H1 (cell line): Measurements from ENCODE around the gene ARHGEF10L. TPM values are rescaled to one million over a fixed set of nuclear protein-coding genes. Genes with fewer than 3 reads are reported as not detected.

ENCODE experiments used
- CTCF ChIA-PET: fragments of 300-600 bp; sonication (Branson Sonifier 250); formaldehyde crosslinking; loops from one replicate; lab custom pipeline; 2021; ENCODE audit not compliant: partially characterized antibody; lab: Charles Lee
- POLR2A ChIA-PET: fragments of 300-600 bp; sonication (Branson Sonifier 250); formaldehyde crosslinking; loops from one replicate; lab custom pipeline; 2021; ENCODE audit warnings: inconsistent platforms; ENCODE audit not compliant: partially characterized antibody; lab: Charles Lee
- DNase-seq, 2 experiments: peaks; one replicate each; pipeline versions ENCODE4 v3.0.0 to v3.0.0-alpha.2; 2010 to 2022; ENCODE audit warnings: low spot score in 2 of 2, low read depth in 1 of 2, mixed read lengths in 1 of 2
- FAIRE-seq: peaks from 2 replicates; lab custom pipeline; 2011; peaks lifted over from hg19 to GRCh38; lab: Jason Lieb, UNC
- H2AFZ ChIP-seq: 2 replicates; pipeline ENCODE4 v1.8.1; 2012; ENCODE audit warnings: low read length, inconsistent platforms
- H2AK5ac ChIP-seq: 2 replicates; pipeline ENCODE4 v1.6.1; 2013; ENCODE audit warnings: low read depth, low read length
- H2BK120ac ChIP-seq: replicated peaks from 2 replicates; pipeline ENCODE3; 2013; ENCODE audit warnings: low read depth, low read length, inconsistent platforms
- H2BK12ac ChIP-seq: 2 replicates; pipeline ENCODE4 v1.6.1; 2013; ENCODE audit warnings: low read depth, low read length
- H2BK15ac ChIP-seq: 2 replicates; pipeline ENCODE4 v1.6.1; 2013; ENCODE audit warnings: low read length
- H2BK20ac ChIP-seq: 2 replicates; pipeline ENCODE4 v1.6.1; 2013; ENCODE audit warnings: low read length
- H2BK5ac ChIP-seq: 2 replicates; pipeline ENCODE4 v1.6.1; 2013; ENCODE audit warnings: low read depth, low read length
- H3K14ac ChIP-seq: 2 replicates; pipeline ENCODE4 v1.6.1; 2013; ENCODE audit warnings: inconsistent platforms; ENCODE audit not compliant: insufficient read length
- H3K18ac ChIP-seq: 2 replicates; pipeline ENCODE4 v1.6.1; 2013; ENCODE audit warnings: low read length; ENCODE audit errors: extremely low read depth
- H3K23ac ChIP-seq: 2 replicates; pipeline ENCODE4 v1.6.1; 2013; ENCODE audit warnings: inconsistent platforms; ENCODE audit not compliant: insufficient read length
- H3K23me2 ChIP-seq: 2 replicates; pipeline ENCODE4 v1.6.1; 2013; ENCODE audit warnings: low read depth, low read length
- H3K27ac ChIP-seq: 2 replicates; pipeline ENCODE4 v1.6.1; 2011; ENCODE audit warnings: low read depth, low read length, inconsistent platforms
- H3K27me3 ChIP-seq, 4 experiments: replicated peaks in 1 of 4; 1 replicate in 1 of 4; 2 replicates in 3 of 4; pipeline versions ENCODE4 v1.6.1 to v1.8.1; 2011 to 2013; ENCODE audit warnings: low read length in 3 of 4, mild to moderate bottlenecking in 3 of 4, inconsistent platforms in 2 of 4, mixed read lengths in 2 of 4, moderate library complexity in 1 of 4; ENCODE audit not compliant: control insufficient read depth in 3 of 4, insufficient read depth in 3 of 4; ENCODE audit errors: extremely low read depth in 1 of 4
- H3K36me3 ChIP-seq, 4 experiments: 2 replicates each; pipeline versions ENCODE4 v1.6.1 to v1.8.1; 2011 to 2013; ENCODE audit warnings: mild to moderate bottlenecking in 4 of 4, low read length in 3 of 4, moderate library complexity in 2 of 4, control low read depth in 1 of 4, inconsistent platforms in 1 of 4; ENCODE audit not compliant: insufficient read depth in 4 of 4, control insufficient read depth in 2 of 4
- H3K4ac ChIP-seq: replicated peaks from 2 replicates; pipeline ENCODE3; 2013; ENCODE audit warnings: low read length, low read depth, mixed read lengths, inconsistent platforms; ENCODE audit not compliant: insufficient read length
- H3K4me1 ChIP-seq, 4 experiments: replicated peaks in 1 of 4; 1 replicate in 1 of 4; 2 replicates in 3 of 4; pipeline versions ENCODE4 v1.6.1 to v1.8.1; 2011 to 2013; ENCODE audit warnings: low read length in 3 of 4, inconsistent platforms in 2 of 4, mixed read lengths in 1 of 4; ENCODE audit not compliant: insufficient read depth in 4 of 4, control insufficient read depth in 3 of 4
- H3K4me2 ChIP-seq, 2 experiments: 2 replicates each; pipeline versions ENCODE4 v1.6.1 to v1.8.1; 2011 to 2013; ENCODE audit warnings: low read depth in 2 of 2, low read length in 2 of 2, control low read depth in 1 of 2, inconsistent platforms in 1 of 2, mild to moderate bottlenecking in 1 of 2; ENCODE audit not compliant: insufficient read depth in 1 of 2
- H3K4me3 ChIP-seq, 4 experiments: fragments of 200-600, 300-600 bp in 1 of 4; sonication (generic), shearing (Covaris generic), sonication (Bioruptor Twin) in 1 of 4; 2 replicates each; pipeline versions ENCODE4 v1.5.1 to v1.8.1; 2011 to 2016; ENCODE audit warnings: low read length in 4 of 4, low read depth in 3 of 4, control low read depth in 2 of 4, inconsistent platforms in 2 of 4, mild to moderate bottlenecking in 2 of 4, mixed read lengths in 1 of 4, moderate library complexity in 1 of 4; ENCODE audit not compliant: insufficient read depth in 2 of 4; ENCODE audit errors: extremely low read depth in 1 of 4
- H3K56ac ChIP-seq: replicated peaks from 2 replicates; pipeline ENCODE3; 2013; ENCODE audit warnings: low read depth, mild to moderate bottlenecking, mixed read lengths, low read length, inconsistent platforms; ENCODE audit not compliant: insufficient read length
- H3K79me1 ChIP-seq: 2 replicates; pipeline ENCODE4 v1.6.1; 2013; ENCODE audit warnings: low read depth, low read length, control low read depth
- H3K79me2 ChIP-seq, 2 experiments: 2 replicates each; pipeline versions ENCODE4 v1.6.1 to v1.8.1; 2012 to 2013; ENCODE audit warnings: low read length in 2 of 2, mild to moderate bottlenecking in 2 of 2, inconsistent platforms in 1 of 2; ENCODE audit not compliant: insufficient read depth in 2 of 2, control insufficient read depth in 1 of 2
- H3K9ac ChIP-seq, 4 experiments: replicated peaks in 1 of 4; 1 replicate in 1 of 4; 2 replicates in 3 of 4; pipeline versions ENCODE4 v1.6.1 to v1.8.1; 2011 to 2013; ENCODE audit warnings: low read depth in 3 of 4, low read length in 3 of 4, control low read depth in 2 of 4, mild to moderate bottlenecking in 2 of 4, moderate library complexity in 2 of 4, inconsistent platforms in 1 of 4; ENCODE audit errors: extremely low read depth in 1 of 4
- H3K9me3 ChIP-seq, 2 experiments: 2 replicates each; pipeline versions ENCODE4 v1.6.1 to v1.8.1; 2012 to 2013; ENCODE audit warnings: mild to moderate bottlenecking in 2 of 2, moderate library complexity in 2 of 2, control low read depth in 1 of 2, inconsistent platforms in 1 of 2, low read depth in 1 of 2, low read length in 1 of 2, mixed read lengths in 1 of 2; ENCODE audit not compliant: insufficient read depth in 2 of 2
- H4K20me1 ChIP-seq, 2 experiments: replicated peaks in 1 of 2; 2 replicates each; pipeline versions ENCODE3 to v1.8.1; 2011 to 2013; ENCODE audit warnings: inconsistent platforms in 2 of 2, low read length in 2 of 2, mild to moderate bottlenecking in 1 of 2; ENCODE audit not compliant: insufficient read depth in 2 of 2, control insufficient read depth in 1 of 2
- H4K5ac ChIP-seq: 2 replicates; pipeline ENCODE4 v1.6.1; 2013; ENCODE audit warnings: low read length, low read depth, mixed read lengths, inconsistent platforms; ENCODE audit not compliant: insufficient read length
- H4K8ac ChIP-seq: 2 replicates; pipeline ENCODE4 v1.8.0; 2013; ENCODE audit warnings: mild to moderate bottlenecking, moderate library complexity, low read length, inconsistent platforms; ENCODE audit not compliant: insufficient read depth; ENCODE audit errors: extremely low read depth
- H4K91ac ChIP-seq: replicated peaks from 2 replicates; pipeline ENCODE3; 2013; ENCODE audit warnings: low read length, mixed read lengths, inconsistent platforms; ENCODE audit not compliant: insufficient read length
- CTBP2 ChIP-seq: IDR thresholded peaks from 2 replicates; pipeline ENCODE4 v1.7.0; 2011; ENCODE audit warnings: borderline replicate concordance, mild to moderate bottlenecking, moderate library complexity, mixed read lengths, low read length; ENCODE audit not compliant: insufficient read depth, insufficient read length
- RBBP5 ChIP-seq: IDR thresholded peaks from 2 replicates; pipeline ENCODE4 v1.7.1; 2012; ENCODE audit warnings: low read depth, mild to moderate bottlenecking, inconsistent platforms, low read length, moderate library complexity, borderline replicate concordance
- WGBS, 2 experiments: shearing (Covaris generic) in 1 of 2; methylation state at CpG; one replicate each; pipeline versions ENCODE4 v1.1.6 to v1.1.7; 2013 to 2015; ENCODE audit warnings: low lambda C conversion rate in 2 of 2, mixed read lengths in 2 of 2, inconsistent platforms in 1 of 2, low coverage in 1 of 2, missing lambda C conversion rate in 1 of 2; ENCODE audit not compliant: insufficient replicate concordance in 2 of 2, insufficient coverage in 1 of 2, insufficient read length in 1 of 2; ENCODE audit errors: extremely low coverage in 1 of 2, missing lambda C conversion rate in 1 of 2; 5-methylcytosine and 5-hydroxymethylcytosine counted together
- polyA plus RNA-seq, 7 experiments: library from polyadenylated mRNA; depleted of rRNA in 3 of 7; stranded (reverse) in 5 of 7; unstranded in 2 of 7; fragments of >200 nt in 5 of 7; fragments of 200-250 nt in 2 of 7; gene quantifications; 1 replicate in 5 of 7; 2 replicates in 1 of 7; 4 replicates in 1 of 7; pipeline versions ENCODE4 v1.2.1 to v1.2.3, GENCODE V29; 2011 to 2013; ENCODE audit warnings: missing spikeins in 2 of 7, mixed read lengths in 2 of 7
- total RNA-seq: library from RNA; stranded (reverse); fragmentation: NEBNext Ultra II Directional; extraction: Animal tissue kit (Norgen Biotek cat#: 25700); gene quantifications from 2 replicates; pipeline ENCODE4 v1.2.1, GENCODE V29; 2021

The ARHGEF10L gene
- total and polyA plus RNA-seq, 2 of the 8 experiments (the other 6 are each of a cell fraction or from before 2014, with no cell fraction given): 33.6 to 39.6 TPM

GRCh38 chr1:17567582-17567981 lies 28.1 kb downstream of the ARHGEF10L start:
- Histone ChIP-seq H2AK5ac (no peak overlapping the region), H3K56ac (no peak overlapping the region), H4K5ac (no peak overlapping the region), H3K4me2 (no peak overlapping the region), H3K23ac (no peak overlapping the region), H3K23me2 (0 out of 2 replicates have a peak, but pooled peaks cover 2% of the 10 kb centered on the region), H4K8ac (no peak overlapping the region; the same call in 1 of the 2 replicates), H3K9me3 (no peaks in the 10 kb centered on the region), H3K4me3 (no peak overlapping the region), H3K27me3 (no peaks in the 10 kb centered on the region), H2BK120ac (no peak overlapping the region), H3K79me1 (peaks cover 43% of the 10 kb centered on the region), H2BK12ac (peak overlapping the region; percentile 90; the same call in 1 of the 2 replicates), H3K4me1 (peaks cover 20 to 63% (median 49%) of the 10 kb centered on the region in 4 experiments), H4K20me1 (peaks cover 7 to 11% of the 10 kb centered on the region in 2 experiments), H2BK15ac (no peak overlapping the region; the same call in 1 of the 2 replicates), H2BK5ac (0 out of 2 replicates have a peak overlapping the region, but pooled peaks have one; percentile 87), H3K79me2 (peaks cover 5 to 97% of the 10 kb centered on the region in 2 experiments; a peak in 2 of 4 replicates), H3K9ac (no peak overlapping the region), H2BK20ac (no peak overlapping the region), H3K27ac (no peak overlapping the region), H3K4ac (peak overlapping the region; percentile 44), H2AFZ (no peak overlapping the region), H3K18ac (no peak overlapping the region), H3K36me3 (no peaks in the 10 kb centered on the region), H4K91ac (no peak overlapping the region), H3K14ac (no peak overlapping the region)
- ChIA-PET POLR2A (interaction anchor here (1.6 to 10.3 kb wide), 3 partner anchors 13 to 18 kb away, joined by 3 to 102 read pairs (median 5); no protein-coding TSS in a partner anchor), CTCF (interaction anchor here (0.6 to 86.2 kb wide), 9 partner anchors 10 to 132 kb away, joined by 3 to 1640 read pairs (median 10); no protein-coding TSS in a partner anchor)
- no peak for FAIRE-seq
- TF ChIP-seq CTBP2: no peak
- no peak for TF ChIP-seq RBBP5
- WGBS, 2 experiments: 90% methylated on average over 6 of the region's 6 CpGs; no CpG with 5 or more reads in 1 of the 2 experiments
- no peak for DNase-seq
